ENCODE data around the gene BCCIP. TPM values are rescaled to one million over a fixed set of nuclear protein-coding genes. Genes with fewer than 3 reads are reported as not detected.

Gene BCCIP
- total and polyA plus RNA-seq, 4 donors, result 21.9 to 44.1 (median 31.2) TPM

DNA sequence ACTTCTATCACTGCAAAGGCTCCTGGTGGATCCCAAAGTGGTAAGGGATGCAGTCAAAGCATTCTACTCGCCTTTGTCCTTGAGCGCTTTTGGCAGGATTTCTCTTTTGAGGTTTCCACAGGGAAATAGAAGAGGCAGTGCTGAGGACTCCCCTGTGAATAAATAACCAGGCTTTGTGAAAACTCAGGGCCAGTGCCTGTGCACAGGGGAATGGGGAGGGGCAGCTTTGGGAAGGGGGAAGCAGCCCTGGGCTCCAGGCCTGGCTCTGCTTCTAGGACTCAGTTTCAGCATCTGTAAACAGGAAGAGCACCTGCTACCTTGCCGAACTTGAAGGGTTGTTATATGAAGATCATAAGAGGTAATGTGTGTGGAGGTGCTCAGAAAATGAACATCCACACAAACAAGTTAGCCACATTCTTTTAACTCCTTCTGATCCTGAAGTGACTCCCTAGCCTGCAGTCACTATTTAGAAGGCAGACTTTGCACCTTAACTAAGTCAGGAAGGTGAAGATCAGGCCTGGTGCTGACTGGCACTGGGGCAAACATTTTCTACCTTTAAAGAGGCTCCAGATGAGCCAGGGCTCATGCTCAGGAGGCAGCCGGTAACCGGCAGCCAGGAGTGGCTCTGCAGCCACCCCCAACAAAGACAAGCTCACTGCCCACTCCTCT, 25.2 kb upstream of the BCCIP start:
- 55% methylated on average over 5 of the region's 5 CpGs for WGBS
- Histone ChIP-seq H3K9ac (ENCODE audit: low read depth in 1 of 2, low read length in 2 of 2) (no peak overlapping the region), H3K4me3 (ENCODE audit: low read depth in 1 of 3, low read length in 3 of 3) (no peak overlapping the region), H3K27me3 (ENCODE audit: control insufficient read depth in 4 of 4, insufficient read depth in 4 of 4, low read length in 3 of 4) (no peaks in the 10 kb centered on the region), H3K36me3 (ENCODE audit: control insufficient read depth in 4 of 4, insufficient read depth in 3 of 4, low read depth in 1 of 4, low read length in 3 of 4) (peaks cover 7 to 67% (median 38%) of the 10 kb centered on the region in 4 donors), H3K9me3 (ENCODE audit: control insufficient read depth in 4 of 4, low read length in 3 of 4) (no peaks in the 10 kb centered on the region), H3K27ac (ENCODE audit: low read depth in 1 of 2, low read length in 2 of 2) (no peak overlapping the region), H3K4me1 (ENCODE audit: control insufficient read depth in 4 of 4, insufficient read depth in 4 of 4, low read length in 3 of 4) (no peaks in the 10 kb centered on the region)
- DNase-seq (ENCODE audit: low spot score), result no peak
- TF ChIP-seq SP1 (IDR thresholded peaks at IDR 0.05), result no peak
- no peak for TF ChIP-seq JUND (IDR thresholded peaks at IDR 0.05)
- TF ChIP-seq FOXA2 (IDR thresholded peaks at IDR 0.05), result no peak
- no peak for TF ChIP-seq YY1 (IDR thresholded peaks at IDR 0.05)
- TF ChIP-seq, protein P1, sequence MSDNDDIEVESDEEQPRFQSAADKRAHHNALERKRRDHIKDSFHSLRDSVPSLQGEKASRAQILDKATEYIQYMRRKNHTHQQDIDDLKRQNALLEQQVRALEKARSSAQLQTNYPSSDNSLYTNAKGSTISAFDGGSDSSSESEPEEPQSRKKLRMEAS (IDR thresholded peaks at IDR 0.05), result no peak
- TF ChIP-seq RXRA (IDR thresholded peaks at IDR 0.05), result no peak
- TF ChIP-seq, protein P2, sequence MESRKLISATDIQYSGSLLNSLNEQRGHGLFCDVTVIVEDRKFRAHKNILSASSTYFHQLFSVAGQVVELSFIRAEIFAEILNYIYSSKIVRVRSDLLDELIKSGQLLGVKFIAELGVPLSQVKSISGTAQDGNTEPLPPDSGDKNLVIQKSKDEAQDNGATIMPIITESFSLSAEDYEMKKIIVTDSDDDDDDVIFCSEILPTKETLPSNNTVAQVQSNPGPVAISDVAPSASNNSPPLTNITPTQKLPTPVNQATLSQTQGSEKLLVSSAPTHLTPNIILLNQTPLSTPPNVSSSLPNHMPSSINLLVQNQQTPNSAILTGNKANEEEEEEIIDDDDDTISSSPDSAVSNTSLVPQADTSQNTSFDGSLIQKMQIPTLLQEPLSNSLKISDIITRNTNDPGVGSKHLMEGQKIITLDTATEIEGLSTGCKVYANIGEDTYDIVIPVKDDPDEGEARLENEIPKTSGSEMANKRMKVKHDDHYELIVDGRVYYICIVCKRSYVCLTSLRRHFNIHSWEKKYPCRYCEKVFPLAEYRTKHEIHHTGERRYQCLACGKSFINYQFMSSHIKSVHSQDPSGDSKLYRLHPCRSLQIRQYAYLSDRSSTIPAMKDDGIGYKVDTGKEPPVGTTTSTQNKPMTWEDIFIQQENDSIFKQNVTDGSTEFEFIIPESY (IDR thresholded peaks at IDR 0.05), result no peak
- TF ChIP-seq RAD21 (IDR thresholded peaks at IDR 0.05), result no peak
- no peak for TF ChIP-seq NR2F2 (IDR thresholded peaks at IDR 0.05)
- TF ChIP-seq, protein P3, sequence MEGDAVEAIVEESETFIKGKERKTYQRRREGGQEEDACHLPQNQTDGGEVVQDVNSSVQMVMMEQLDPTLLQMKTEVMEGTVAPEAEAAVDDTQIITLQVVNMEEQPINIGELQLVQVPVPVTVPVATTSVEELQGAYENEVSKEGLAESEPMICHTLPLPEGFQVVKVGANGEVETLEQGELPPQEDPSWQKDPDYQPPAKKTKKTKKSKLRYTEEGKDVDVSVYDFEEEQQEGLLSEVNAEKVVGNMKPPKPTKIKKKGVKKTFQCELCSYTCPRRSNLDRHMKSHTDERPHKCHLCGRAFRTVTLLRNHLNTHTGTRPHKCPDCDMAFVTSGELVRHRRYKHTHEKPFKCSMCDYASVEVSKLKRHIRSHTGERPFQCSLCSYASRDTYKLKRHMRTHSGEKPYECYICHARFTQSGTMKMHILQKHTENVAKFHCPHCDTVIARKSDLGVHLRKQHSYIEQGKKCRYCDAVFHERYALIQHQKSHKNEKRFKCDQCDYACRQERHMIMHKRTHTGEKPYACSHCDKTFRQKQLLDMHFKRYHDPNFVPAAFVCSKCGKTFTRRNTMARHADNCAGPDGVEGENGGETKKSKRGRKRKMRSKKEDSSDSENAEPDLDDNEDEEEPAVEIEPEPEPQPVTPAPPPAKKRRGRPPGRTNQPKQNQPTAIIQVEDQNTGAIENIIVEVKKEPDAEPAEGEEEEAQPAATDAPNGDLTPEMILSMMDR (IDR thresholded peaks at IDR 0.05; ENCODE audit: low read depth, low read length, missing input control), result no peak
- TF ChIP-seq HNF4A (conservative IDR thresholded peaks at IDR 0.05), result no peak
- TF ChIP-seq, protein P4, sequence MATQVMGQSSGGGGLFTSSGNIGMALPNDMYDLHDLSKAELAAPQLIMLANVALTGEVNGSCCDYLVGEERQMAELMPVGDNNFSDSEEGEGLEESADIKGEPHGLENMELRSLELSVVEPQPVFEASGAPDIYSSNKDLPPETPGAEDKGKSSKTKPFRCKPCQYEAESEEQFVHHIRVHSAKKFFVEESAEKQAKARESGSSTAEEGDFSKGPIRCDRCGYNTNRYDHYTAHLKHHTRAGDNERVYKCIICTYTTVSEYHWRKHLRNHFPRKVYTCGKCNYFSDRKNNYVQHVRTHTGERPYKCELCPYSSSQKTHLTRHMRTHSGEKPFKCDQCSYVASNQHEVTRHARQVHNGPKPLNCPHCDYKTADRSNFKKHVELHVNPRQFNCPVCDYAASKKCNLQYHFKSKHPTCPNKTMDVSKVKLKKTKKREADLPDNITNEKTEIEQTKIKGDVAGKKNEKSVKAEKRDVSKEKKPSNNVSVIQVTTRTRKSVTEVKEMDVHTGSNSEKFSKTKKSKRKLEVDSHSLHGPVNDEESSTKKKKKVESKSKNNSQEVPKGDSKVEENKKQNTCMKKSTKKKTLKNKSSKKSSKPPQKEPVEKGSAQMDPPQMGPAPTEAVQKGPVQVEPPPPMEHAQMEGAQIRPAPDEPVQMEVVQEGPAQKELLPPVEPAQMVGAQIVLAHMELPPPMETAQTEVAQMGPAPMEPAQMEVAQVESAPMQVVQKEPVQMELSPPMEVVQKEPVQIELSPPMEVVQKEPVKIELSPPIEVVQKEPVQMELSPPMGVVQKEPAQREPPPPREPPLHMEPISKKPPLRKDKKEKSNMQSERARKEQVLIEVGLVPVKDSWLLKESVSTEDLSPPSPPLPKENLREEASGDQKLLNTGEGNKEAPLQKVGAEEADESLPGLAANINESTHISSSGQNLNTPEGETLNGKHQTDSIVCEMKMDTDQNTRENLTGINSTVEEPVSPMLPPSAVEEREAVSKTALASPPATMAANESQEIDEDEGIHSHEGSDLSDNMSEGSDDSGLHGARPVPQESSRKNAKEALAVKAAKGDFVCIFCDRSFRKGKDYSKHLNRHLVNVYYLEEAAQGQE (IDR thresholded peaks at IDR 0.05), result no peak
- TF ChIP-seq GABPA (IDR thresholded peaks at IDR 0.05 in 1 of 2, conservative IDR thresholded peaks at IDR 0.05 in 1 of 2), result no peak
- TF ChIP-seq HNF4G (IDR thresholded peaks at IDR 0.05), result no peak

All from liver (tissue), 9 donors.